GM12878 (cell line): Measurements from ENCODE around the gene NKIRAS1. TPM values are rescaled to one million over a fixed set of nuclear protein-coding genes. Genes with fewer than 3 reads are reported as not detected.

Experiments used
- ATAC-seq: fragments of 200-7000 bp; cut with Tn5 transposase; 3 replicates; pipeline ENCODE4 v1.9.1; 2020; ENCODE audit warnings: mild to moderate bottlenecking, moderate library complexity
- BruUV-seq: library from RNA; stranded (reverse); fragments of 400-500 nt; replicated peaks from 2 replicates; lab custom pipeline; 2021; lab: Mats Ljungman, UMichigan
- CTCF ChIA-PET: fragments of 300-600 bp; sonication (Branson Sonifier 250); formaldehyde crosslinking; extraction: SDS; loops from one replicate; lab custom pipeline; 2021; ENCODE audit warnings: inconsistent platforms; lab: Yijun Ruan, JAX
- POLR2A ChIA-PET: fragments of 350-600 bp; formaldehyde crosslinking; extraction: SDS; loops from one replicate; lab custom pipeline; 2021; ENCODE audit warnings: inconsistent platforms; lab: Charles Lee
- RAD21 ChIA-PET: fragments of 300-600 bp; sonication (Branson Sonifier 250); formaldehyde crosslinking; loops from one replicate; lab custom pipeline; 2023; ENCODE audit warnings: antibody characterized with exemption; ENCODE audit not compliant: unreplicated experiment; lab: Charles Lee
- SMC1A ChIA-PET: fragments of 300-600 bp; sonication (Branson Sonifier 250); formaldehyde crosslinking; loops from one replicate; lab custom pipeline; 2023; ENCODE audit not compliant: unreplicated experiment, uncharacterized antibody; lab: Charles Lee
- DNase-seq: peaks from one replicate; pipeline ENCODE4 v3.0.0-alpha.2; 2011; ENCODE audit warnings: low read depth, low spot score
- FAIRE-seq: peaks from 3 replicates; lab custom pipeline; 2011; peaks lifted over from hg19 to GRCh38; lab: Jason Lieb, UNC
- H2AFZ ChIP-seq: 2 replicates; pipeline ENCODE4 v1.6.0; 2011; ENCODE audit warnings: low read depth, low read length, control low read depth; ENCODE audit not compliant: control insufficient read depth
- H3K27ac ChIP-seq: 2 replicates; pipeline ENCODE4 v1.5.1; 2011; ENCODE audit warnings: control low read depth; ENCODE audit not compliant: control insufficient read depth, insufficient read depth
- H3K27me3 ChIP-seq, 2 experiments: replicated peaks in 1 of 2; 2 replicates each; pipeline versions ENCODE4 v1.6.0 to v1.6.1; 2011; ENCODE audit warnings: low read length in 1 of 2; ENCODE audit not compliant: control insufficient read depth in 2 of 2, insufficient read depth in 2 of 2
- H3K36me3 ChIP-seq, 2 experiments: 2 replicates each; pipeline ENCODE4 v1.5.1; 2011; ENCODE audit warnings: low read length in 1 of 2; ENCODE audit not compliant: control insufficient read depth in 2 of 2, insufficient read depth in 2 of 2
- H3K4me1 ChIP-seq: 2 replicates; pipeline ENCODE4 v1.6.1; 2011; ENCODE audit warnings: mild to moderate bottlenecking, low read length, moderate library complexity, mixed read lengths; ENCODE audit not compliant: control insufficient read depth, insufficient read depth
- H3K4me2 ChIP-seq: 2 replicates; pipeline ENCODE4 v1.6.0; 2011; ENCODE audit warnings: control low read depth; ENCODE audit not compliant: control insufficient read depth, insufficient read depth
- H3K4me3 ChIP-seq: fragments of 200-600 bp; sonication (generic); 2 replicates; pipeline ENCODE4 v1.5.1; 2016
- H3K79me2 ChIP-seq: 2 replicates; pipeline ENCODE4 v1.6.0; 2011; ENCODE audit warnings: low read length; ENCODE audit not compliant: control insufficient read depth, insufficient read depth
- H3K9ac ChIP-seq: 2 replicates; pipeline ENCODE4 v1.8.0; 2011; ENCODE audit warnings: low read length, control low read depth, mixed read lengths; ENCODE audit not compliant: control insufficient read depth, insufficient read depth
- H3K9me3 ChIP-seq: replicated peaks from 3 replicates; pipeline ENCODE4 v1.5.1; 2011; ENCODE audit warnings: mild to moderate bottlenecking, low read length; ENCODE audit not compliant: control insufficient read depth, insufficient read depth
- H4K20me1 ChIP-seq: 2 replicates; pipeline ENCODE4 v1.6.0; 2011; ENCODE audit not compliant: control insufficient read depth, insufficient read depth
- BRCA1 ChIP-seq: IDR thresholded peaks from 2 replicates; pipeline ENCODE4 v1.6.1; 2011; ENCODE audit warnings: low read depth, low read length, improper control_type of control experiment
- ESRRA ChIP-seq: IDR thresholded peaks from 2 replicates; pipeline ENCODE4 v1.6.1; 2012; ENCODE audit warnings: mild to moderate bottlenecking, low read length, improper control_type of control experiment
- EZH2 ChIP-seq: IDR thresholded peaks from 2 replicates; pipeline ENCODE4 v1.6.1; 2012; ENCODE audit warnings: low read depth, mild to moderate bottlenecking, control low read depth, inconsistent platforms, low read length, borderline replicate concordance; ENCODE audit not compliant: control insufficient read depth
- HDAC2 ChIP-seq: fragments of 200-600 bp; sonication (generic); IDR thresholded peaks from 2 replicates; pipeline ENCODE4 v1.6.1; 2017
- JUND ChIP-seq: IDR thresholded peaks from 2 replicates; pipeline ENCODE4 v1.6.1; 2012; ENCODE audit warnings: low read depth, mild to moderate bottlenecking, low read length, improper control_type of control experiment, moderate library complexity
- KDM1A ChIP-seq: fragments of 200-600 bp; sonication (generic); IDR thresholded peaks from 2 replicates; pipeline ENCODE4 v1.6.1; 2016; ENCODE audit warnings: borderline replicate concordance
- MEF2A ChIP-seq: IDR thresholded peaks from 2 replicates; pipeline ENCODE4 v1.6.1; 2011; ENCODE audit warnings: low read depth, mild to moderate bottlenecking, low read length, moderate library complexity; ENCODE audit not compliant: insufficient read depth
- MTA3 ChIP-seq: IDR thresholded peaks from 2 replicates; pipeline ENCODE4 v1.6.1; 2012; ENCODE audit warnings: low read length, inconsistent platforms, borderline replicate concordance
- NR2C1 ChIP-seq: fragments of 450-650 bp; IDR thresholded peaks from 2 replicates; pipeline ENCODE4 v1.6.1; 2017; ENCODE audit warnings: antibody characterized with exemption, mild to moderate bottlenecking, moderate library complexity
- RUNX3 ChIP-seq: IDR thresholded peaks from 2 replicates; pipeline ENCODE4 v1.6.1; 2012; ENCODE audit warnings: low read length, inconsistent platforms
- ZNF24 ChIP-seq: fragments of 450-650 bp; IDR thresholded peaks from 2 replicates; pipeline ENCODE4 v1.6.1; 2017; ENCODE audit warnings: antibody characterized with exemption, mild to moderate bottlenecking
- WGBS: methylation state at CpG from one replicate; pipeline ENCODE4 v1.1.6; 2016; ENCODE audit warnings: low lambda C conversion rate; ENCODE audit not compliant: insufficient replicate concordance, insufficient coverage; ENCODE audit errors: missing lambda C conversion rate; 5-methylcytosine and 5-hydroxymethylcytosine counted together
- in situ Hi-C: fragments of 300-500 bp; cut with MboI; formaldehyde crosslinking; loops from 9 replicates; pipeline ENCODE4 v1.14.3; 2018; ENCODE audit warnings: mixed read lengths
- intact Hi-C: fragments of 100-400 bp; cut with micrococcal nuclease; formaldehyde crosslinking; loops from one replicate; pipeline ENCODE4 v1.14.2; 2022; ENCODE audit not compliant: unreplicated experiment
- polyA plus RNA-seq, 11 experiments: library from polyadenylated mRNA; depleted of rRNA in 4 of 11; unstranded in 6 of 11; stranded (reverse) in 5 of 11; fragments of >200 nt; fragmentation: Nextera tagmentation in 4 of 11; fragmentation: Illumina TruSeq in 1 of 11; extraction: Ambion mirVana in 4 of 11; extraction: Trizol in 1 of 11; gene quantifications; 1 replicate in 1 of 11; 2 replicates in 10 of 11; pipeline versions ENCODE4 v1.2.1 to v1.2.3, GENCODE V29; 2011 to 2016; ENCODE audit warnings: inconsistent platforms in 2 of 11, missing spikeins in 2 of 11, low read depth in 1 of 11
- total RNA-seq, 4 experiments: library from RNA; depleted of rRNA in 3 of 4; stranded (reverse); fragments of >200 nt in 3 of 4; fragmentation: Illumina TruSeq in 1 of 4; extraction: Trizol in 1 of 4; gene quantifications; 2 replicates each; pipeline versions ENCODE4 v1.2.1 to v1.2.3, GENCODE V29; 2013 to 2021
- TF ChIP-seq, protein P1 (sequence below): fragments of 450-650 bp; formaldehyde crosslinking; IDR thresholded peaks from 2 replicates; pipeline ENCODE4 v1.5.0; 2022; ENCODE audit warnings: mild to moderate bottlenecking, missing genetic modification characterization

The NKIRAS1 gene
- total and polyA plus RNA-seq, 10 of the 15 experiments (the other 5 are each of a cell fraction or from before 2014, with no cell fraction given): 7.1 to 17.9 (median 10.9) TPM

GRCh38 chr3:23845326-23846216, 71.2 kb downstream of the NKIRAS1 start:
- H3K4me1 ChIP-seq: peaks cover 6% of the 10 kb centered on the region
- no peaks in the 10 kb centered on the region; a peak in 2 of 4 replicates for H3K36me3 ChIP-seq
- ChIA-PET SMC1A (interaction anchor here (0.9 to 5.7 kb wide), 11 partner anchors 9 to 47 kb away, joined by 3 to 35 read pairs (median 4); no protein-coding TSS in a partner anchor), RAD21 (interaction anchor here (1.9 kb wide), 1 partner anchor 12 kb away, joined by 4 read pairs; no protein-coding TSS in a partner anchor), POLR2A (interaction anchor here (0.6 to 2.0 kb wide), 4 partner anchors 8 to 290 kb away, joined by 3 to 6 read pairs (median 6); no protein-coding TSS in a partner anchor), CTCF (interaction anchor here (0.8 to 1.4 kb wide), 5 partner anchors 9 to 43 kb away, joined by 3 to 8 read pairs (median 4); no protein-coding TSS in a partner anchor)
- no peak overlapping the region for H3K4me2 ChIP-seq
- WGBS: 93% methylated on average over 5 of the region's 5 CpGs
- no peak overlapping the region for H3K4me3 ChIP-seq
- no peak for TF ChIP-seq ZNF24
- peak; percentile 32 for TF ChIP-seq RUNX3
- FAIRE-seq (no peak), ATAC-seq (0 out of 3 replicates have a peak, but pooled peaks have one; percentile 24), DNase-seq (no peak)
- peaks cover 87% of the 10 kb centered on the region for H3K79me2 ChIP-seq
- TSS peak; percentile 24 for BruUV-seq
- in situ Hi-C loops (no loop called here), intact Hi-C loops (no loop called here)
- H4K20me1 ChIP-seq: peaks cover 5% of the 10 kb centered on the region
- no peak overlapping the region for H2AFZ ChIP-seq
- no peaks in the 10 kb centered on the region for H3K27me3 ChIP-seq
- H3K9ac ChIP-seq: no peak overlapping the region
- no peaks in the 10 kb centered on the region; the same call in 2 of the 3 replicates for H3K9me3 ChIP-seq
- no peak overlapping the region for H3K27ac ChIP-seq

DNA sequence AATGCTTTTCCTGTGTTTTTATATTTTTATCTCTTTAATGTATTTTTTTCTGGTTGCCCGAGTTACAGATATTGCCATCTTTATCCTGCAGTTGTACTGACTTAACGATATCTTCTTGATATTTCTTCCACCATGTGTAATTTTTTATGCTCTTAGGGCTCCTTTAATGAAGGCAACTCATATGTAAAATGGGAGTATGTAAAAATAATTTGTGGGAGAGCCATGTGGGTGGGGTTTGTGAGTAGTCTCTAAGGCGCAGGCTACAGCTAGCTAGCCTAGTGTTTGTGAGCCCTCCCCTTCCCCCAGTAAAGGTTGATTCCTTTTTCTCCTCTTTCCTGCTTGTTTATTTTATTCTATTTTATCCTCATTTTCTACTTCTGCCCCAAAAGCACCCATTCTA, 72.9 kb downstream of the NKIRAS1 start:
- Histone ChIP-seq H3K4me3 (no peak overlapping the region), H3K27me3 (no peaks in the 10 kb centered on the region), H3K4me2 (no peak overlapping the region), H3K27ac (no peak overlapping the region), H3K4me1 (peaks cover 6% of the 10 kb centered on the region), H3K36me3 (peaks cover 0 to 3% of the 10 kb centered on the region in 2 experiments; a peak in 2 of 4 replicates), H3K9ac (no peak overlapping the region), H3K79me2 (peaks cover 86% of the 10 kb centered on the region), H2AFZ (no peak overlapping the region), H4K20me1 (peaks cover 9% of the 10 kb centered on the region), H3K9me3 (no peaks in the 10 kb centered on the region)
- ChIA-PET RAD21 (interaction anchor here (0.8 to 1.5 kb wide), 3 partner anchors 10 to 103 kb away, joined by 3 read pairs; no protein-coding TSS in a partner anchor), POLR2A (interaction anchor here (1.2 to 1.7 kb wide), 3 partner anchors 9 to 13 kb away, joined by 4 to 7 read pairs (median 6); no protein-coding TSS in a partner anchor), SMC1A (interaction anchor here (0.6 to 5.7 kb wide), 7 partner anchors 10 to 81 kb away, joined by 3 to 35 read pairs (median 3); no protein-coding TSS in a partner anchor), CTCF (interaction anchor here (1.6 to 1.7 kb wide), 3 partner anchors 10 to 45 kb away, joined by 5 to 9 read pairs (median 5); no protein-coding TSS in a partner anchor)
- FAIRE-seq: no peak
- in situ Hi-C loops (no loop called here), intact Hi-C loops (no loop called here)
- BruUV-seq: no TSS peak
- WGBS: 99% methylated on average over 3 of the region's 3 CpGs
- no peak for DNase-seq
- ATAC-seq: no peak
- no peak for TF ChIP-seq KDM1A
- no peak for TF ChIP-seq ESRRA
- TF ChIP-seq HDAC2: no peak
- TF ChIP-seq, protein P1, sequence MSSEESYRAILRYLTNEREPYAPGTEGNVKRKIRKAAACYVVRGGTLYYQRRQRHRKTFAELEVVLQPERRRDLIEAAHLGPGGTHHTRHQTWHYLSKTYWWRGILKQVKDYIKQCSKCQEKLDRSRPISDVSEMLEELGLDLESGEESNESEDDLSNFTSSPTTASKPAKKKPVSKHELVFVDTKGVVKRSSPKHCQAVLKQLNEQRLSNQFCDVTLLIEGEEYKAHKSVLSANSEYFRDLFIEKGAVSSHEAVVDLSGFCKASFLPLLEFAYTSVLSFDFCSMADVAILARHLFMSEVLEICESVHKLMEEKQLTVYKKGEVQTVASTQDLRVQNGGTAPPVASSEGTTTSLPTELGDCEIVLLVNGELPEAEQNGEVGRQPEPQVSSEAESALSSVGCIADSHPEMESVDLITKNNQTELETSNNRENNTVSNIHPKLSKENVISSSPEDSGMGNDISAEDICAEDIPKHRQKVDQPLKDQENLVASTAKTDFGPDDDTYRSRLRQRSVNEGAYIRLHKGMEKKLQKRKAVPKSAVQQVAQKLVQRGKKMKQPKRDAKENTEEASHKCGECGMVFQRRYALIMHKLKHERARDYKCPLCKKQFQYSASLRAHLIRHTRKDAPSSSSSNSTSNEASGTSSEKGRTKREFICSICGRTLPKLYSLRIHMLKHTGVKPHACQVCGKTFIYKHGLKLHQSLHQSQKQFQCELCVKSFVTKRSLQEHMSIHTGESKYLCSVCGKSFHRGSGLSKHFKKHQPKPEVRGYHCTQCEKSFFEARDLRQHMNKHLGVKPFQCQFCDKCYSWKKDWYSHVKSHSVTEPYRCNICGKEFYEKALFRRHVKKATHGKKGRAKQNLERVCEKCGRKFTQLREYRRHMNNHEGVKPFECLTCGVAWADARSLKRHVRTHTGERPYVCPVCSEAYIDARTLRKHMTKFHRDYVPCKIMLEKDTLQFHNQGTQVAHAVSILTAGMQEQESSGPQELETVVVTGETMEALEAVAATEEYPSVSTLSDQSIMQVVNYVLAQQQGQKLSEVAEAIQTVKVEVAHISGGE: no peak
- TF ChIP-seq MEF2A: no peak
- TF ChIP-seq JUND: no peak
- no peak for TF ChIP-seq EZH2
- TF ChIP-seq NR2C1: no peak
- TF ChIP-seq BRCA1: no peak
- TF ChIP-seq MTA3: no peak
